Measurements from ENCODE around the gene RYR3.

The RYR3 gene

GRCh38 chr15:33326908-33327307 is 16.1 kb downstream of the RYR3 start:
- no peak for TF ChIP-seq CTCF (IDR thresholded peaks at IDR 0.05; ENCODE audit: poor library complexity, severe bottlenecking)
- no peaks in the 10 kb centered on the region for H3K36me3 ChIP-seq (ENCODE audit: low read depth)
- H3K4me3 ChIP-seq (ENCODE audit: severe bottlenecking): no peak overlapping the region
- ATAC-seq (ENCODE audit: low read depth) (no peak), DNase-seq (ENCODE audit: low spot score) (no peak)
- H3K27me3 ChIP-seq (ENCODE audit: insufficient read depth, poor library complexity, severe bottlenecking): peaks cover 66% of the 10 kb centered on the region
- H3K27ac ChIP-seq (ENCODE audit: poor library complexity, severe bottlenecking): no peak overlapping the region
- peaks cover 2% of the 10 kb centered on the region for H3K4me1 ChIP-seq (ENCODE audit: insufficient read depth, poor library complexity, severe bottlenecking)
- no peaks in the 10 kb centered on the region for H3K9me3 ChIP-seq (ENCODE audit: severe bottlenecking)

- TF ChIP-seq CTCF (IDR thresholded peaks at IDR 0.05; ENCODE audit: poor library complexity, severe bottlenecking): no peak
- Histone ChIP-seq H3K9me3 (ENCODE audit: severe bottlenecking) (no peaks in the 10 kb centered on the region), H3K4me3 (ENCODE audit: severe bottlenecking) (no peak overlapping the region), H3K4me1 (ENCODE audit: insufficient read depth, poor library complexity, severe bottlenecking) (peaks cover 2% of the 10 kb centered on the region), H3K36me3 (ENCODE audit: low read depth) (no peaks in the 10 kb centered on the region), H3K27ac (ENCODE audit: poor library complexity, severe bottlenecking) (no peak overlapping the region), H3K27me3 (ENCODE audit: insufficient read depth, poor library complexity, severe bottlenecking) (peaks cover 69% of the 10 kb centered on the region)
- no peak for DNase-seq (ENCODE audit: low spot score)
- ATAC-seq (ENCODE audit: low read depth): no peak
These were observed 17.3 kb downstream of the RYR3 start for GRCh38 chr15:33328106-33328505.

GRCh38 chr15:33329457-33329856 is 18.7 kb downstream of the RYR3 start:
- Histone ChIP-seq H3K36me3 (ENCODE audit: low read depth) (no peaks in the 10 kb centered on the region), H3K27ac (ENCODE audit: poor library complexity, severe bottlenecking) (no peak overlapping the region), H3K4me3 (ENCODE audit: severe bottlenecking) (no peak overlapping the region), H3K4me1 (ENCODE audit: insufficient read depth, poor library complexity, severe bottlenecking) (peaks cover 2% of the 10 kb centered on the region), H3K27me3 (ENCODE audit: insufficient read depth, poor library complexity, severe bottlenecking) (peaks cover 81% of the 10 kb centered on the region), H3K9me3 (ENCODE audit: severe bottlenecking) (no peaks in the 10 kb centered on the region)
- no peak for TF ChIP-seq CTCF (IDR thresholded peaks at IDR 0.05; ENCODE audit: poor library complexity, severe bottlenecking)
- DNase-seq (ENCODE audit: low spot score) (no peak), ATAC-seq (ENCODE audit: low read depth) (no peak)

GRCh38 chr15:33330931-33331330 is 20.2 kb downstream of the RYR3 start:
- no peaks in the 10 kb centered on the region for H3K36me3 ChIP-seq (ENCODE audit: low read depth)
- peaks cover 2% of the 10 kb centered on the region for H3K4me1 ChIP-seq (ENCODE audit: insufficient read depth, poor library complexity, severe bottlenecking)
- ATAC-seq (ENCODE audit: low read depth): no peak
- no peak for TF ChIP-seq CTCF (IDR thresholded peaks at IDR 0.05; ENCODE audit: poor library complexity, severe bottlenecking)
- H3K27me3 ChIP-seq (ENCODE audit: insufficient read depth, poor library complexity, severe bottlenecking): peaks cover 75% of the 10 kb centered on the region
- no peaks in the 10 kb centered on the region for H3K9me3 ChIP-seq (ENCODE audit: severe bottlenecking)
- no peak overlapping the region for H3K4me3 ChIP-seq (ENCODE audit: severe bottlenecking)
- H3K27ac ChIP-seq (ENCODE audit: poor library complexity, severe bottlenecking): no peak overlapping the region
- no peak for DNase-seq (ENCODE audit: low spot score)

GRCh38 chr15:33341953-33342352 is 31.2 kb downstream of the RYR3 start:
- Histone ChIP-seq H3K27me3 (ENCODE audit: insufficient read depth, poor library complexity, severe bottlenecking) (peaks cover 38% of the 10 kb centered on the region), H3K4me3 (ENCODE audit: severe bottlenecking) (no peak overlapping the region), H3K27ac (ENCODE audit: poor library complexity, severe bottlenecking) (no peak overlapping the region), H3K4me1 (ENCODE audit: insufficient read depth, poor library complexity, severe bottlenecking) (no peaks in the 10 kb centered on the region), H3K9me3 (ENCODE audit: severe bottlenecking) (no peaks in the 10 kb centered on the region), H3K36me3 (ENCODE audit: low read depth) (no peaks in the 10 kb centered on the region)
- DNase-seq (ENCODE audit: low spot score) (no peak), ATAC-seq (ENCODE audit: low read depth) (no peak)
- no peak for TF ChIP-seq CTCF (IDR thresholded peaks at IDR 0.05; ENCODE audit: poor library complexity, severe bottlenecking)
